HG03378 (cell line): ENCODE data around the gene TOMM34.

Experiments
- ATAC-seq: cut with Tn5 transposase; IDR thresholded peaks from one replicate; pipeline ENCODE4 v1.9.1; 2021; ENCODE audit warnings: mild to moderate bottlenecking, moderate library complexity; ENCODE audit not compliant: unreplicated experiment

TOMM34 gene

DNA sequence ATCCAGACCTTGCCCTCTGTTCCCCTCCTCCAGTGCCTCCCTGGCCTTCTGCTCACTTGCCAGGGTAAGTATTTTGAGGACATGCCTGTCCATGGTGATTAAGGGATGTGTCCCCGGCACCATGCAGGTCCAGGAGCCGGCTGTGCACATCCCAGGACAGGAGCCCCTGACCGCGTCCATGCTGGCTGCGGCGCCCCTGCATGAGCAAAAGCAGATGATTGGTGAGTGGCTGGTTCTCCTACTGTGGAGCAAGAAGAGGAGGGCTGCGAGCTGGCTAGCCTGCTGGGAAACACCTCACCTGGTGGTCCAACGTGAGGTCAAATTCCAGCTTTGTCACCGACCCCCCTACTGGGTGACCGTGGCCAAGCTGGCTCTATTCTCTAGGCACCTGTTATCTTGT, 23.7 kb downstream of the TOMM34 start:
- ATAC-seq = no peak

GRCh38 chr20:44932916-44933315, 27.3 kb downstream of the TOMM34 start:
- no peak for ATAC-seq

DNA sequence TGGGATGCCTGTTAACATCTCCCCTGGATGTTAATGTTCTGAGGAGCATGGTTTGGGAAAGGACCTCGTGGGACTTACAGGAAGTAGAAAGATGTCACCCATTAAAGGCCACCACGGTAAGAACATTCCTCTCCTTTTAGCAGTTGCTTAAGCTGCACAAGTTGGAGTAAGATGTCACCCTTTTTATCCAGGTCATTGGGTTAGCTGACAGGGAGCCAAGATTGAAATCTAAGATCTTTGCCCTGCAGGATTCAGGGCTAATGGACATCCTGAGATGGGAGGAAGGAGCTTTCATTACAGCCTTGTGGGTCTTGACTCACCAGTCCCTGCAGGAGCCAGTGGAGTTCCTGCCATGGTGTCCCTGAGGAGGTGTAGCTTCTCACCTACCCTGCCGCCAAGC, 28.3 kb downstream of the TOMM34 start:
- ATAC-seq = no peak

GRCh38 chr20:44930517-44931168, 29.6 kb downstream of the TOMM34 start:
- no peak for ATAC-seq

- ATAC-seq = no peak
Measured at GRCh38 chr20:44928595-44928994, 31.6 kb downstream of the TOMM34 start.

DNA sequence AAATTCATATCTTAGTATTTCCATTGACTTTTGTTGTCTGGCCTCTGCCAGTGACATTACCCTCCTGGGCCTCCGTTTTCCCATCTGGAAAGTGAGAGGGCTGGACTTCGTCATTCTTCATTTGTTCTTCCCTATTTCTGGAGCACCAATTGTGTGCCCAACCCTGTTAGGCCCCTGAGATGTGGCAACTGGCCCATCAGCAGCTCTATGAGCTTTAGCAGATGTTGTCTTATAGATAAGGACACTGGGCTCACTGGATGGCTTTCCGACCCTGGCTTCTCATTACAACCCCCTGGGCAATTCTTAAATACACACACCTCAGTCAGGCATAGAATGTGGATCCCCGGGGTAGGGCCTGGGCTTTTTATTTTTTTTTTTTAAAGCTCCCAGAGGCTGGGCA, 35.7 kb downstream of the TOMM34 start:
- no peak for ATAC-seq

DNA sequence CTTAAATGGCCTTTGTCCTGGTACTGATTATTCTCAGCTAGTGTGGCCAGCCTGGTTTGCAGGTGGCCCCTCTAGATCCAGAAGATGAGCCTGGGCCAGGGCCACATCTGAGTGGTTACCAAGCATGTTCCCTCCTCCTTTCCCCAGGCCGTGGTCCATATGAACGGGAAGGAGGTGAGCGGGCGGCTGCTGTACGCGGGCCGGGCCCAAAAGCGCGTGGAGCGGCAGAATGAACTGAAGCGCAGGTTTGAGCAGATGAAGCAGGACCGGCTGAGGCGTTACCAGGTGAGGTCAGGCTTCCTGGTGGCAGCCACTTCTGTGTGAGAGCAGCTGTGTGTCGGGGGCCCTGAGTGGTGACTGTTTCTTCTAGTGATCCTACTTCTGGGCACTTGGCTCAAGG, 38.8 kb downstream of the TOMM34 start:
- no peak for ATAC-seq

DNA sequence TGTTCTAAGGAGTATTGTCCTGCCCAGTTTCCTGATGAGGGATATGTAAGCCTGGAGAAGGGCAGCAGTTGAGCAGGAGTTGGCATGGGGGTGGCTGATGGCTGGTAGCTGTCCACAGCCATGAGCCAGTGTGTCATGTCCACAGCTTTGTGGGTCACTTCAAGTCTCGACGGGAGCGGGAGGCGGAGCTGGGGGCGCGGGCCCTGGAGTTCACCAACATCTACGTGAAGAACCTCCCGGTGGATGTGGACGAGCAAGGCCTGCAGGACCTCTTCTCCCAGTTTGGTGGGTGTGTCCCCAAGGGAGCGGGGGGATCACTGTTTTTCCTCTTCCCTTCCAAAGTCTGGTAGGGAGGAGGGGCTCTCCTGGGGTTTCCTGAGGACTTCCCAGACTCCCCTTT, 41.4 kb downstream of the TOMM34 start:
- no peak for ATAC-seq

DNA sequence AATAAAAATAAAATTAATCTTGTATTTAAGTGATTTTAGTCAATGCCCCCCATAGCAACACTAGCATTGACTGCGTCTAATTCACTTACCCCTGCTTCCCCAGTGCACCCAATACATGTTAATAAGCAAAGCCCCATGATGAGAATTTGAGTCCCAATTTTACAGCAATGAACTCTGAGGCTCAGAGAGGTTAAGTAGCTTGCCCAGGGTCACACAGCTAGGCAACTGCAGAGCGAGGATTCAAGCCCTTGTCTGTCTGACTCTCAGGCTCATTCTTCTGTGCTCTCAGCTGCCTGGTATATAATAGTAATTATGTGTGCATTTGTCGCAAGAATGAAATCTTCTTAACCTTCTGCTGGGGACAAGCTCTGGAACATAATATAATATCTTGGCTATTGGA, 41.9 kb downstream of the TOMM34 start:
- ATAC-seq = no peak

GRCh38 chr20:44917399-44917798, 42.8 kb downstream of the TOMM34 start:
- ATAC-seq = no peak

DNA sequence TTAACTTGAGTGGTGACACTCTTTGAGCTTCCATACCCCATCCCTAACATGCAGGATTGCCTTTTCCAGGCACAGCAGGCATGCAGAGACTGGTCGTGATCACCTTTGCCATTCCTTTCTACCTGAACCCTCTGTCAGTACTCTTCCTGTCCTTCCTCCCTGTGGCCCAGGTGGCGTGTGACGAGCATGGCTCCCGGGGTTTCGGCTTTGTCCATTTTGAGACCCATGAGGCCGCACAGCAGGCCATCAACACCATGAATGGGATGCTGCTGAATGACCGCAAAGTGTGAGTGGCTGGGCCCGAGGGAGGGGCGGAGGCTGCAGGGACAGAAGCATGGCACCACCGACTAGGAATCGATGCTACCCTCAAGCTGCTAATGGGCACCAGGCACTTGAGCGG, 43.6 kb downstream of the TOMM34 start:
- ATAC-seq = no peak

DNA sequence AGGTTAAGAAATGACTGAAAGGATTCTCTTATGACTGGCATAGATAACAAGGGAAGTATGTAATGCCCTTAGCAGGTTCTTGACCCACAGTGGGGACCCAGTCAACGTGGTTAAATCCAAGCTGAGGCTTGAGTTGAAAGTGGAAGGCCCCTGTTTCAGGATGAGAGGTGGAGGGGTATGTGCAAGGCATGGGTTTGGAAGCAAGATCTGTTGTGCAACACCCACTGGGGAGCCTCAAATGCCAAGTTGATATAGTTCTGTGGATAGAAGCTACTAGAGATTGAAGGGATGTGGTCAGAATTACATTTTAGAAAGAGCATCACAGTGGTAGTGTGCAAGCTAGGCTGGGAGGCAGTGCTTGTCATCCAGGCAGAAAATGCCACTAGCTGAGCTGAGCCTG, 45.3 kb downstream of the TOMM34 start:
- ATAC-seq = no peak

DNA sequence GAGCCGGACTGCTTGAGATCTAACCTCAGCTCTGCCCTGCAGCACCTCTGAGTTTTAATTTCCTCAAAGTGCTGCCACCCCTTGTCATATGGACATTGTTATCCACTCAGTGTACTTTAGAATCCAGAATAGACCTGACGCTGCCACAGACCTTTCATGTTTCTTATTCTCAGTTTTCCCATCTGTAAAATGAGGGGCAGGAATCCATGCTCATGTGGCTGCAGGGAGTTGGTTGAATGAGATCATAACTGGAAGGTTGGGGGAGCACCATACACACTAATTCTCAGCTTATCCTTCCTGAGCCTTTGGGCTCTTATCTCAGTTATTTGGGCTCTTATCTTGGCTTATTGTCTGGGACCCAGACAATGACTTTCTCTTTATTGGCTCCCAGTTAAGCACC, 48.0 kb downstream of the TOMM34 start:
- ATAC-seq = no peak

DNA sequence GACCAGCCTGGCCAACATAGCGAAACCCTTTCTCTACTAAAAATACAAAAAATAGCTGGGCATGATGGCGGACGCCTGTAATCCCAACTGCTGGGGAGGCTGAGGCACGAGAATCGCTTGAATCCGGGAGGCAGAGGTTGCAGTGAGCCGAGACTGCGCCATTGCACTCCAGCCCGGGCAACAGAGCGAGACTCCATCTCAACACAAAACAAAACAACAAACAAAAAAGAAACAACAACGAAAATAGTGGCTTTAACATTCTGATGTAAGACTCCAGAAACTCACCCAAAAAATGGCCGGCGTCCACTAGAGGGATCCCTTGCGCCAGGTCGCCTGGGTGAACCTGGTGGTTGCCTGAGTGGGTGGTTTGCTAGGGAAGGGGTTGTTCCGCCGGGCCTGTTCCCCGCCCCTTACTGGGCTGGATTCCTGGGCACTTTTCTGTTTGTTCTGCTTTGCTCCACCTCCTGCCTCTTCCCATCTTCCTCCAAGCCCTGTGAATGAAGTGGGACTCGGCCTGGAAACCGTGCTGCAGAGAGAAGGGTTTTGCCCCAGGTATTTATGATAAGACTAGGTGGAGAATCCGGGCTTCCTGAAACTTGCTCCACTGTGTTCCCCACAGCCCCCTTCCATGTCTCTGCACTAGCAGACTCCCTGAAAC, 48.8 kb downstream of the TOMM34 start:
- ATAC-seq = no peak

DNA sequence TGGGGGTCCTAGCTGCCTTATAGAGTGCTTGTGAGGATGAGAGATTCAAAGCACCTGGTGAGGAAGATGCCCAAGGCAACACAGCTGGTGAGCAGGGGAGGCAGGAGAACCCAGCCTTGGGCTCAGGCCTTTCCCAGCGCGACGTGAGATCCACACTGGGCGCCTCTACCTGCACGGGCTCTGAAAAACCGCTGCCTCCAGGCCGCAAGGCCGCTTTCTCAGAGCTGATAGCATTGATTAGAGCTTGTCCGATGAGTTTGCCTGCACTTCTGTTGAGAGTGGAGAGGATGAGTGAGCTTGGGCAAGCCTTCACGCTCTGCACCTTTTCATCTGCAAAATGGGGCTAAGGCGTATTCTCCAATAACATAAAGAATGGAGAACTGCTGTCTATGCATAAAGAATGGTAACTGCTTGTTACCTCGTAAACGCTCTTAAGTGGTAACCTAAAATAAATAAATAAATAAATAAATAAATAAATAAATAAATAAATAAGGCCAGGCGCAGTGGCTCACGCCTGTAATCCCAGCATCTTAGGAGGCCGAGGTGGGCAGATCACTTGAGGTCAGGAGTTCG, 49.4 kb downstream of the TOMM34 start:
- no peak for ATAC-seq

DNA sequence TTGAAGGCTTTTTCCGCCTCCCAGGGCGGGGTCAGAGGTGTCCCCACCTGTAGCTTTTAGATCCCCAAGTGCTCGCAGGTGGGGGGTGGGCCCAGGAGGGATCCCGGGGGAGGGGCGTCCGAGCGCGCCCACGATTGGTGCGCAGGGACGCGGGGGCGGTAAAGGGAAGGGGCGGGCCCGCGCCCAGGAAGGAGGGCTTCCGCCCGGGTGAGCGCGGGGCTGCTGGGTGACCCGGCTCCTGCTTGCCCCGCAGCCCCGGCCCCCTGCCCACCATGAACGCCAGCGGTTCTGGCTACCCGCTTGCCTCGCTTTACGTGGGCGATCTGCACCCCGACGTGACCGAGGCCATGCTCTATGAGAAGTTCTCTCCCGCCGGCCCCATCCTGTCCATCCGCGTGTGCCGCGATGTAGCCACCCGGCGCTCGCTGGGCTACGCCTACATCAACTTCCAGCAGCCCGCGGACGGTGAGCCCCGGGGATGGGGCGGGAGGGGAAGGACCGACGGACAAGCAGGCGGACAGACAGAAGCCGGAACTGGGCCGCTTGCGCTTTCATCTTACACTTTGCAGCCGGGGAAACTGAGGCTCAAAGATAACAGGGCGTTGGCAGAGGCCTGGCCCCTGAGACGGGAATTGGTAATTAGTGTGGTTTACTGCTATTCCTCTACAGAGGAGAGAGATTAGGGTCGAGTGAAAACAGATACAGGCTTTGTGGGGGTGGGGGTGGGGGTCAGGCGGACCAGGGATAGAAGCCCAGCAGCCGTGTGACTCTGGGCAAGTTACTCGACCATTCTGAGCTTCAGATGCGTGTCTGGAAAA, 50.1 kb downstream of the TOMM34 start, which contains the start of gene PABPC1L:
TSS of gene PABPC1L (plus strand) at position 189 of the 818 bp plus-strand sequence. CDS start at position 273, 84 bp downstream.
- no peak for ATAC-seq

- no peak for ATAC-seq
Measured at GRCh38 chr20:44908987-44909871, 51.0 kb downstream of the TOMM34 start.

DNA sequence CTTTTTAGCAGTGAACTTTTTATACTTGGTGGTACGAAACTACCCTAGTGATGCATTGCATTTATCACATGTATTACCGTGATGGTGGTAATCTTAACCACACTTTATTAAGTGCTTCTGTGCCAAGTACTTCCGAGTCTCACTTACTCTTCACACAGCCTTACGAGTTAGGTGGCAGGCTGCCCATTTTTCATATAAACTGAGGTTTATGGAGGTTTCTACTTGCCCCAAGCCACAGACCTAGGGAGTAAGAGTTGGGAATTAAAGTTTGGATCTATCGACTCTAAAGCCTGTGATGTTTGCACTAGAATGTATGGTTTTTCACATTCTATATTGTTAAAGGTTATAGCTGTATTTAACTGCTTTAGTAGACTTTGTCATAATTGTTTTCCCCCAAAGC, 55.8 kb downstream of the TOMM34 start:
- ATAC-seq = no peak

- no peak for ATAC-seq
Measured at GRCh38 chr20:44901974-44902373, 58.2 kb downstream of the TOMM34 start.

- no peak for ATAC-seq
Measured at GRCh38 chr20:44900231-44900854, 59.9 kb downstream of the TOMM34 start.
